Erythroblast (primary cell): Measurements from ENCODE around the gene AGBL4.

Source experiments
- GATA1 ChIP-seq: IDR thresholded peaks from 2 replicates; pipeline ENCODE4 v1.6.1; 2011; ENCODE audit warnings: low read depth, mild to moderate bottlenecking, control low read depth, low read length, moderate library complexity
- POLR2A ChIP-seq: IDR thresholded peaks from 2 replicates; pipeline ENCODE4 v1.6.1; 2011; ENCODE audit warnings: mild to moderate bottlenecking, low read length

- no peak for TF ChIP-seq POLR2A
- no peak for TF ChIP-seq GATA1
These were observed 995.4 kb downstream of the AGBL4 start for GRCh38 chr1:49028396-49028795.
